AG09319 (cell line): Measurements from ENCODE around the gene TMEM61.
"Not testable (repeated sequence)": the region's sequence is repeated elsewhere in the genome, so short reads cannot be mapped to it uniquely, and the experiment has no call there.

Experiments
- DNase-seq: peaks from one replicate; pipeline ENCODE4 v3.0.0-alpha.2; 2010; ENCODE audit warnings: low read depth; ENCODE audit errors: extremely low read depth
- TF ChIP-seq, protein P1 (sequence below): IDR thresholded peaks from 2 replicates; pipeline ENCODE4 v1.5.1; 2011; ENCODE audit warnings: low read depth, mild to moderate bottlenecking, inconsistent platforms, low read length, moderate library complexity

The TMEM61 gene

GRCh38 chr1:54980528-54981241, at the start of gene TMEM61:
Gene TMEM61 (plus strand): TSS chr1:54980628. CDS start chr1:54981066, 438 bp downstream.
- DNase-seq, result no peak
- TF ChIP-seq, protein P1, sequence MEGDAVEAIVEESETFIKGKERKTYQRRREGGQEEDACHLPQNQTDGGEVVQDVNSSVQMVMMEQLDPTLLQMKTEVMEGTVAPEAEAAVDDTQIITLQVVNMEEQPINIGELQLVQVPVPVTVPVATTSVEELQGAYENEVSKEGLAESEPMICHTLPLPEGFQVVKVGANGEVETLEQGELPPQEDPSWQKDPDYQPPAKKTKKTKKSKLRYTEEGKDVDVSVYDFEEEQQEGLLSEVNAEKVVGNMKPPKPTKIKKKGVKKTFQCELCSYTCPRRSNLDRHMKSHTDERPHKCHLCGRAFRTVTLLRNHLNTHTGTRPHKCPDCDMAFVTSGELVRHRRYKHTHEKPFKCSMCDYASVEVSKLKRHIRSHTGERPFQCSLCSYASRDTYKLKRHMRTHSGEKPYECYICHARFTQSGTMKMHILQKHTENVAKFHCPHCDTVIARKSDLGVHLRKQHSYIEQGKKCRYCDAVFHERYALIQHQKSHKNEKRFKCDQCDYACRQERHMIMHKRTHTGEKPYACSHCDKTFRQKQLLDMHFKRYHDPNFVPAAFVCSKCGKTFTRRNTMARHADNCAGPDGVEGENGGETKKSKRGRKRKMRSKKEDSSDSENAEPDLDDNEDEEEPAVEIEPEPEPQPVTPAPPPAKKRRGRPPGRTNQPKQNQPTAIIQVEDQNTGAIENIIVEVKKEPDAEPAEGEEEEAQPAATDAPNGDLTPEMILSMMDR, result no peak

DNA sequence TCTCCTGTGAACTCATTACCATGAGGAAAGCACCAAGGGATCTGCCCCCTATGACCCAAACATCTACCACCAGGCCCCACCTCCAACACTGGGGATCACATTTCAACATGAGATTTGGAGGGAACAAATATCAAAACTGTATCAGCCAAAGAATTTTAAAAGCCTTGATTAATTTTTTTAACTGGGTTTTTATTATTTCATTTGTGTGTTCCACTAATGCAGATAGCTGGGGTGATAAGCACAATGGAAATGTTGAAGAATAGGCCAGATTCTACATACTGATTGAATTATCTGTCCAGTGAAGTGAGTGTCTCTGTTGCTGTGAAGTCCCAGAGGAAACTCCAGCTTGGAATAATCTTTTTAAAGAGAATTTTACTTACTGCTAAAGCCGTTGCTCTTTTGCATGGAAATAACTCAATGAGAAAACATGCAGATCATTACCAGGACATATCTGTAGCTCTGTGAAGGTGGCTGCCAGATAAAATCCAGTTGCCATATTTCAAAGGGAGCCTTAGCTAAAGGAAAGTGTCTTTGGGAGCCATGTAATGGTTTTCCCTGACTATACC, 49.1 kb upstream of the TMEM61 start:
- no peak for DNase-seq
- TF ChIP-seq, protein P1, result no peak

- not testable (repeated sequence) for DNase-seq
Observed at GRCh38 chr1:54934081-54934480, 46.3 kb upstream of the TMEM61 start.

GRCh38 chr1:54934869-54935268, 45.6 kb upstream of the TMEM61 start:
- DNase-seq, result peak; percentile 89
- TF ChIP-seq, protein P1, result no peak

- TF ChIP-seq, protein P1, result no peak
- DNase-seq, result no peak
Observed at GRCh38 chr1:54936791-54937190, 43.6 kb upstream of the TMEM61 start.

DNA sequence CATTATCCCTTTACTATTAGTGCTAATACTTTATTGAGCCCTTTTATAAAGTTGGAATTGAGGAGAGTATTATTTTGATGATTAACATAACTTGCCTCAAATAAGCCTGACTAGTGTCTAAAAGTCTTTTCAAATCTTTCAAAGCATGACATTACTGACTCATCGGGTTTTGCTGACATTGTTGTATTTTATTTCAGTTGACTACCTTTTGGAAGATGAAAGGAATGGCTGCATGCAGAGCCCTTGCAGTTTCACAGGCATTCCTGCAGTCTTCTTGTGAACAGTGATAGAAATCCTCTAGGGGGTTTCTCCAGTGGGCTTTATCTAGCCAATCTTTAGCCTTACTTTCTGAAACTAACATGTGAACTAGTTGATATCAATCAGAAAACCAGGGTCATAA, 43.0 kb upstream of the TMEM61 start:
- no peak for DNase-seq
- TF ChIP-seq, protein P1, result no peak

- DNase-seq, result not testable (repeated sequence)
Observed at GRCh38 chr1:54938955-54939354, 41.5 kb upstream of the TMEM61 start.

- TF ChIP-seq, protein P1, result no peak
- DNase-seq, result no peak
Observed at GRCh38 chr1:54940042-54940441, 40.4 kb upstream of the TMEM61 start.
